ENCODE data around the gene KCNMA1. TPM values are rescaled to one million over a fixed set of nuclear protein-coding genes. Genes with fewer than 3 reads are reported as not detected.

Gene KCNMA1
- total RNA-seq, 1 experiment from 2014 or later, result 0.49 TPM

- ChIA-PET POLR2A (no interaction called here), RAD21 (ENCODE audit: low non-redundant PET in 1 of 2, low total read pairs in 2 of 2, uncharacterized antibody in 2 of 2, unreplicated experiment in 2 of 2) (no interaction called here), CTCF (interaction anchor here (0.8 to 1.0 kb wide), 4 partner anchors 8 to 20 kb away, joined by 3 to 6 read pairs (median 3); no protein-coding TSS in a partner anchor)
- ATAC-seq (peak; percentile 93), DNase-seq (ENCODE audit: low read depth, low spot score) (peak; percentile 63)
- no peak overlapping the region for H3K4me2 ChIP-seq (ENCODE audit: low read length)
- H3K9me3 ChIP-seq (ENCODE audit: control insufficient read depth in 1 of 2, insufficient read depth in 1 of 2, low read depth in 1 of 2, low read length in 2 of 2), result no peaks in the 10 kb centered on the region
- no peak overlapping the region for H3K4me3 ChIP-seq (replicated peaks in 1 of 2; ENCODE audit: low read depth in 1 of 2, low read length in 2 of 2)
- no peaks in the 10 kb centered on the region for H4K20me1 ChIP-seq (ENCODE audit: insufficient read depth)
- H3K9me2 ChIP-seq (ENCODE audit: insufficient read depth), result no peaks in the 10 kb centered on the region
- H3K9ac ChIP-seq (ENCODE audit: low read length), result no peak overlapping the region
- H3K4me1 ChIP-seq (ENCODE audit: control insufficient read depth in 1 of 2, insufficient read depth in 2 of 2, low read length in 2 of 2), result no peaks in the 10 kb centered on the region
- H3K27me3 ChIP-seq (ENCODE audit: insufficient read depth, low read length), result peaks cover 65% of the 10 kb centered on the region
- H3K36me3 ChIP-seq (ENCODE audit: control insufficient read depth in 1 of 2, insufficient read depth in 2 of 2, low read length in 2 of 2), result no peaks in the 10 kb centered on the region
- intact Hi-C loops (cut with micrococcal nuclease), result loop anchor here (1.0 to 10.0 kb wide), 5 partner anchors 190 to 950 kb away; no protein-coding TSS in a partner anchor
- H2AFZ ChIP-seq (ENCODE audit: low read depth, low read length, poor library complexity, severe bottlenecking), result no peak overlapping the region
- no peaks in the 10 kb centered on the region for H3K79me2 ChIP-seq (ENCODE audit: insufficient read depth, low read length)
- TF ChIP-seq, protein P1, sequence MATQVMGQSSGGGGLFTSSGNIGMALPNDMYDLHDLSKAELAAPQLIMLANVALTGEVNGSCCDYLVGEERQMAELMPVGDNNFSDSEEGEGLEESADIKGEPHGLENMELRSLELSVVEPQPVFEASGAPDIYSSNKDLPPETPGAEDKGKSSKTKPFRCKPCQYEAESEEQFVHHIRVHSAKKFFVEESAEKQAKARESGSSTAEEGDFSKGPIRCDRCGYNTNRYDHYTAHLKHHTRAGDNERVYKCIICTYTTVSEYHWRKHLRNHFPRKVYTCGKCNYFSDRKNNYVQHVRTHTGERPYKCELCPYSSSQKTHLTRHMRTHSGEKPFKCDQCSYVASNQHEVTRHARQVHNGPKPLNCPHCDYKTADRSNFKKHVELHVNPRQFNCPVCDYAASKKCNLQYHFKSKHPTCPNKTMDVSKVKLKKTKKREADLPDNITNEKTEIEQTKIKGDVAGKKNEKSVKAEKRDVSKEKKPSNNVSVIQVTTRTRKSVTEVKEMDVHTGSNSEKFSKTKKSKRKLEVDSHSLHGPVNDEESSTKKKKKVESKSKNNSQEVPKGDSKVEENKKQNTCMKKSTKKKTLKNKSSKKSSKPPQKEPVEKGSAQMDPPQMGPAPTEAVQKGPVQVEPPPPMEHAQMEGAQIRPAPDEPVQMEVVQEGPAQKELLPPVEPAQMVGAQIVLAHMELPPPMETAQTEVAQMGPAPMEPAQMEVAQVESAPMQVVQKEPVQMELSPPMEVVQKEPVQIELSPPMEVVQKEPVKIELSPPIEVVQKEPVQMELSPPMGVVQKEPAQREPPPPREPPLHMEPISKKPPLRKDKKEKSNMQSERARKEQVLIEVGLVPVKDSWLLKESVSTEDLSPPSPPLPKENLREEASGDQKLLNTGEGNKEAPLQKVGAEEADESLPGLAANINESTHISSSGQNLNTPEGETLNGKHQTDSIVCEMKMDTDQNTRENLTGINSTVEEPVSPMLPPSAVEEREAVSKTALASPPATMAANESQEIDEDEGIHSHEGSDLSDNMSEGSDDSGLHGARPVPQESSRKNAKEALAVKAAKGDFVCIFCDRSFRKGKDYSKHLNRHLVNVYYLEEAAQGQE (IDR thresholded peaks at IDR 0.05; ENCODE audit: low read depth), result no peak
- TF ChIP-seq SRF (IDR thresholded peaks at IDR 0.05; ENCODE audit: low read depth) (no peak), POLR2AphosphoS5 (IDR thresholded peaks at IDR 0.05; ENCODE audit: low read depth, low read length) (no peak), TCF7L2 (IDR thresholded peaks at IDR 0.05; ENCODE audit: borderline replicate concordance, extremely low read depth, insufficient read depth, insufficient read length) (no peak), ELF1 (IDR thresholded peaks at IDR 0.05; ENCODE audit: borderline replicate concordance, low read depth) (no peak), CBX3 (IDR thresholded peaks at IDR 0.05; ENCODE audit: low read depth) (no peak), RAD21 (IDR thresholded peaks at IDR 0.05; ENCODE audit: low read depth) (peak; percentile 71), JUND (IDR thresholded peaks at IDR 0.05) (no peak), SP1 (IDR thresholded peaks at IDR 0.05; ENCODE audit: low read depth) (no peak), FOSL1 (IDR thresholded peaks at IDR 0.05; ENCODE audit: low read depth) (no peak), EZH2 (IDR thresholded peaks at IDR 0.05) (no peak), ZFX (IDR thresholded peaks at IDR 0.05) (no peak)
- TF ChIP-seq, protein P2, sequence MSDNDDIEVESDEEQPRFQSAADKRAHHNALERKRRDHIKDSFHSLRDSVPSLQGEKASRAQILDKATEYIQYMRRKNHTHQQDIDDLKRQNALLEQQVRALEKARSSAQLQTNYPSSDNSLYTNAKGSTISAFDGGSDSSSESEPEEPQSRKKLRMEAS (IDR thresholded peaks at IDR 0.05), result no peak
- TF ChIP-seq, protein P3, sequence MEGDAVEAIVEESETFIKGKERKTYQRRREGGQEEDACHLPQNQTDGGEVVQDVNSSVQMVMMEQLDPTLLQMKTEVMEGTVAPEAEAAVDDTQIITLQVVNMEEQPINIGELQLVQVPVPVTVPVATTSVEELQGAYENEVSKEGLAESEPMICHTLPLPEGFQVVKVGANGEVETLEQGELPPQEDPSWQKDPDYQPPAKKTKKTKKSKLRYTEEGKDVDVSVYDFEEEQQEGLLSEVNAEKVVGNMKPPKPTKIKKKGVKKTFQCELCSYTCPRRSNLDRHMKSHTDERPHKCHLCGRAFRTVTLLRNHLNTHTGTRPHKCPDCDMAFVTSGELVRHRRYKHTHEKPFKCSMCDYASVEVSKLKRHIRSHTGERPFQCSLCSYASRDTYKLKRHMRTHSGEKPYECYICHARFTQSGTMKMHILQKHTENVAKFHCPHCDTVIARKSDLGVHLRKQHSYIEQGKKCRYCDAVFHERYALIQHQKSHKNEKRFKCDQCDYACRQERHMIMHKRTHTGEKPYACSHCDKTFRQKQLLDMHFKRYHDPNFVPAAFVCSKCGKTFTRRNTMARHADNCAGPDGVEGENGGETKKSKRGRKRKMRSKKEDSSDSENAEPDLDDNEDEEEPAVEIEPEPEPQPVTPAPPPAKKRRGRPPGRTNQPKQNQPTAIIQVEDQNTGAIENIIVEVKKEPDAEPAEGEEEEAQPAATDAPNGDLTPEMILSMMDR (IDR thresholded peaks at IDR 0.05 in 2 of 3, conservative IDR thresholded peaks at IDR 0.05 in 1 of 3; ENCODE audit: borderline replicate concordance in 1 of 3, insufficient read depth in 1 of 3, low read depth in 2 of 3, low read length in 2 of 3), result peak; percentile 48 to 92 (median 87); a peak in 5 of 6 replicates
- H3K27ac ChIP-seq (ENCODE audit: low read depth, low read length), result no peak overlapping the region
- BruUV-seq (replicated peaks), result no TSS peak
These were observed 652.8 kb downstream of the KCNMA1 start for GRCh38 chr10:76984559-76985443.

Measured in HCT116 (cell line).